HepG2 (cell line): ENCODE results near the gene TBC1D5. TPM values are rescaled to one million over a fixed set of nuclear protein-coding genes. Genes with fewer than 3 reads are reported as not detected.
A peak's percentile ranks its signal among the peaks of the same experiment; 100 is the strongest.

Experiments
- ATAC-seq: fragments of 200-7000 bp; cut with Tn5 transposase; 3 replicates; pipeline ENCODE4 v1.9.1; 2020; ENCODE audit warnings: mild to moderate bottlenecking, moderate library complexity
- BruUV-seq: library from RNA; stranded (reverse); fragments of 400-500 nt; replicated peaks from 2 replicates; lab custom pipeline; 2021; lab: Mats Ljungman, UMichigan
- CTCF ChIA-PET: fragments of 300-600 bp; formaldehyde crosslinking; extraction: SDS; loops from one replicate; lab custom pipeline; 2021; ENCODE audit warnings: low total read pairs, inconsistent platforms, low intra/inter-chr PET ratio; lab: Yijun Ruan, JAX
- POLR2A ChIA-PET: fragments of 350-600 bp; sonication (Branson Sonifier 250); formaldehyde crosslinking; loops from one replicate; lab custom pipeline; 2020; ENCODE audit warnings: antibody characterized with exemption, inconsistent platforms; lab: Yijun Ruan, JAX
- DNase-seq: peaks from one replicate; pipeline ENCODE4 v3.0.0-alpha.2; 2015; ENCODE audit warnings: low spot score
- FAIRE-seq: peaks from 3 replicates; lab custom pipeline; 2011; peaks lifted over from hg19 to GRCh38; lab: Jason Lieb, UNC
- H2AFZ ChIP-seq: one replicate; pipeline ENCODE4 v1.6.1; 2011; ENCODE audit warnings: low read length, inconsistent platforms
- H3K27ac ChIP-seq: fragments of 300-600 bp; 3 replicates; pipeline ENCODE4 v1.8.0; 2011; ENCODE audit warnings: mixed run types, mild to moderate bottlenecking, mixed read lengths, low read length, inconsistent platforms; ENCODE audit not compliant: insufficient read depth; ENCODE audit errors: extremely low read length
- H3K27me3 ChIP-seq, 2 experiments: fragments of 200-600 bp in 1 of 2; 2 replicates in 1 of 2; 3 replicates in 1 of 2; pipeline versions ENCODE4 v1.6.0 to v1.8.0; 2011; ENCODE audit warnings: low read length in 2 of 2, mild to moderate bottlenecking in 2 of 2, moderate library complexity in 2 of 2, inconsistent platforms in 1 of 2; ENCODE audit not compliant: insufficient read depth in 2 of 2, control insufficient read depth in 1 of 2
- H3K36me3 ChIP-seq, 2 experiments: fragments of 200-600 bp in 1 of 2; replicated peaks in 1 of 2; 2 replicates in 1 of 2; 3 replicates in 1 of 2; pipeline versions ENCODE4 v1.5.1 to v1.8.0; 2011; ENCODE audit warnings: low read length in 2 of 2, inconsistent platforms in 1 of 2; ENCODE audit not compliant: insufficient read depth in 2 of 2, control insufficient read depth in 1 of 2
- H3K4me1 ChIP-seq: 2 replicates; pipeline ENCODE4 v1.5.1; 2012; ENCODE audit warnings: low read length, inconsistent platforms; ENCODE audit not compliant: insufficient read depth
- H3K4me2 ChIP-seq: 2 replicates; pipeline ENCODE4 v1.6.0; 2011; ENCODE audit warnings: low read depth, low read length, inconsistent platforms
- H3K4me3 ChIP-seq, 3 experiments: fragments of 200-600 bp in 1 of 3; sonication (generic), shearing (Covaris generic) in 1 of 3; replicated peaks in 1 of 3; 2 replicates each; pipeline ENCODE4 v1.5.1; 2011 to 2016; ENCODE audit warnings: low read length in 3 of 3, inconsistent platforms in 2 of 3, low read depth in 2 of 3, mild to moderate bottlenecking in 2 of 3, control low read depth in 1 of 3, mixed read lengths in 1 of 3; ENCODE audit not compliant: insufficient read depth in 1 of 3
- H3K79me2 ChIP-seq: one replicate; pipeline ENCODE4 v1.6.1; 2011; ENCODE audit warnings: low read length, inconsistent platforms; ENCODE audit not compliant: insufficient read depth
- H3K9ac ChIP-seq: 2 replicates; pipeline ENCODE4 v1.6.0; 2011; ENCODE audit warnings: mild to moderate bottlenecking, low read depth, low read length, inconsistent platforms; ENCODE audit not compliant: insufficient read depth
- H3K9me3 ChIP-seq: 2 replicates; pipeline ENCODE4 v1.5.1; 2012; ENCODE audit warnings: mild to moderate bottlenecking, low read length
- H4K20me1 ChIP-seq: 2 replicates; pipeline ENCODE4 v1.6.0; 2011; ENCODE audit warnings: inconsistent platforms, mild to moderate bottlenecking, low read length, moderate library complexity; ENCODE audit not compliant: insufficient read depth
- AHR ChIP-seq: IDR thresholded peaks from 2 replicates; pipeline ENCODE4 v1.6.1; 2018; ENCODE audit warnings: missing genetic modification reagents, missing compliant biosample characterization
- BRCA1 ChIP-seq: sonication (generic); formaldehyde crosslinking; IDR thresholded peaks from 2 replicates; pipeline ENCODE4 v1.4.0; 2020; ENCODE audit warnings: missing genetic modification reagents
- FOXA1 ChIP-seq, 2 experiments: fragments of 450-650 bp in 1 of 2; sonication (generic) in 1 of 2; formaldehyde crosslinking in 1 of 2; IDR thresholded peaks; 2 replicates each; pipeline versions ENCODE4 v1.4.0 to v1.6.1; 2016 to 2020; ENCODE audit warnings: missing genetic modification reagents in 1 of 2
- FUBP1 ChIP-seq: sonication (generic); formaldehyde crosslinking; IDR thresholded peaks from 2 replicates; pipeline ENCODE4 v1.5.1; 2020; ENCODE audit warnings: missing genetic modification reagents, mild to moderate bottlenecking, borderline replicate concordance
- KMT2B ChIP-seq: IDR thresholded peaks from 2 replicates; pipeline ENCODE4 v1.6.1; 2016; ENCODE audit warnings: missing genetic modification reagents, missing compliant biosample characterization
- MEF2D ChIP-seq: sonication (generic); formaldehyde crosslinking; IDR thresholded peaks from 2 replicates; pipeline ENCODE4 v1.5.1; 2020; ENCODE audit warnings: mild to moderate bottlenecking, missing genetic modification reagents
- MTA1 ChIP-seq: sonication (generic); formaldehyde crosslinking; IDR thresholded peaks from 2 replicates; pipeline ENCODE4 v1.4.0; 2020; ENCODE audit warnings: missing genetic modification reagents, mild to moderate bottlenecking, borderline replicate concordance
- NFE2L2 ChIP-seq: fragments of 150-350 bp; IDR thresholded peaks from 2 replicates; pipeline ENCODE4 v1.6.1; 2014; ENCODE audit warnings: low read length
- NR2F2 ChIP-seq: IDR thresholded peaks from 2 replicates; pipeline ENCODE4 v1.6.1; 2012; ENCODE audit warnings: low read depth, inconsistent platforms, borderline replicate concordance
- SMC3 ChIP-seq: IDR thresholded peaks from 2 replicates; pipeline ENCODE4 v1.6.1; 2011; ENCODE audit warnings: low read length, improper control_type of control experiment
- ZNF121 ChIP-seq: sonication (generic); formaldehyde crosslinking; IDR thresholded peaks from 2 replicates; pipeline ENCODE4 v1.5.0; 2020; ENCODE audit warnings: mild to moderate bottlenecking, missing genetic modification reagents
- ZNF530 ChIP-seq: sonication (generic); formaldehyde crosslinking; IDR thresholded peaks from 2 replicates; pipeline ENCODE4 v1.5.0; 2020; ENCODE audit warnings: low read depth, mild to moderate bottlenecking, missing genetic modification reagents
- ZNF549 ChIP-seq: sonication (generic); formaldehyde crosslinking; IDR thresholded peaks from 2 replicates; pipeline ENCODE4 v1.5.0; 2020; ENCODE audit warnings: missing genetic modification reagents
- ZNF563 ChIP-seq: sonication (generic); formaldehyde crosslinking; IDR thresholded peaks from 2 replicates; pipeline ENCODE4 v1.8.0; 2022; ENCODE audit warnings: mild to moderate bottlenecking, moderate library complexity, missing genetic modification reagents
- ZNF577 ChIP-seq: sonication (generic); formaldehyde crosslinking; IDR thresholded peaks from 2 replicates; pipeline ENCODE4 v1.4.0; 2020; ENCODE audit warnings: mild to moderate bottlenecking, low read depth, missing genetic modification reagents, borderline replicate concordance
- ZNF83 ChIP-seq: sonication (generic); formaldehyde crosslinking; IDR thresholded peaks from 2 replicates; pipeline ENCODE4 v1.4.0; 2020; ENCODE audit warnings: missing genetic modification reagents, mild to moderate bottlenecking, borderline replicate concordance
- ZSCAN20 ChIP-seq: sonication (generic); formaldehyde crosslinking; IDR thresholded peaks from 2 replicates; pipeline ENCODE4 v1.4.0; 2020; ENCODE audit warnings: missing genetic modification reagents, mild to moderate bottlenecking, borderline replicate concordance
- WGBS: methylation state at CpG from one replicate; pipeline ENCODE4 v1.1.6; 2017; ENCODE audit warnings: low lambda C conversion rate; 5-methylcytosine and 5-hydroxymethylcytosine counted together
- in situ Hi-C: cut with HindIII; loops from 2 replicates; pipeline ENCODE4 v1.10.0; 2017; ENCODE audit warnings: low pct_unique_long_range_greater_than_20kb; ENCODE audit not compliant: extremely low pct_ligation_motif_present
- intact Hi-C: fragments of 100-400 bp; cut with micrococcal nuclease; formaldehyde crosslinking; loops from one replicate; pipeline ENCODE4 v1.10.0; 2022; ENCODE audit not compliant: unreplicated experiment
- polyA plus RNA-seq, 8 experiments: library from polyadenylated mRNA; depleted of rRNA in 3 of 8; stranded (reverse) in 7 of 8; unstranded in 1 of 8; fragments of >200 nt; fragmentation: Illumina TruSeq in 4 of 8; extraction: Trizol in 4 of 8; gene quantifications; 2 replicates each; pipeline versions ENCODE4 v1.2.1 to v1.2.3, GENCODE V29; 2011 to 2016; ENCODE audit warnings: low read depth in 4 of 8, missing spikeins in 1 of 8, mixed read lengths in 1 of 8; ENCODE audit not compliant: insufficient read depth in 1 of 8
- total RNA-seq, 5 experiments: library from RNA; depleted of rRNA; stranded (reverse); fragments of >200 nt; fragmentation: Illumina TruSeq; extraction: Trizol; gene quantifications; 2 replicates each; pipeline ENCODE4 v1.2.3, GENCODE V29; 2016; ENCODE audit warnings: low read depth in 1 of 5

TBC1D5 gene
- total and polyA plus RNA-seq, 2 of the 13 experiments (the other 11 are each of a cell fraction or from before 2014, with no cell fraction given), result 19.2 to 33.3 TPM

GRCh38 chr3:17639257-17639656 is 103.2 kb downstream of the TBC1D5 start:
- BruUV-seq, result TSS peak; percentile 61
- 95% methylated on average over 2 of the region's 2 CpGs for WGBS
- CTCF ChIA-PET, result no interaction called here

GRCh38 chr3:17638356-17638755 is 104.1 kb downstream of the TBC1D5 start:
- Histone ChIP-seq H3K4me1 (peaks cover 8% of the 10 kb centered on the region), H3K9ac (no peak overlapping the region), H3K9me3 (no peaks in the 10 kb centered on the region), H3K36me3 (no peaks in the 10 kb centered on the region), H2AFZ (no peak overlapping the region), H3K27ac (no peak overlapping the region), H4K20me1 (peaks cover 2% of the 10 kb centered on the region; the same call in 1 of the 2 replicates), H3K27me3 (no peaks in the 10 kb centered on the region), H3K4me2 (no peak overlapping the region), H3K4me3 (no peak overlapping the region), H3K79me2 (peaks cover 6% of the 10 kb centered on the region)
- FAIRE-seq (no peak), ATAC-seq (no peak), DNase-seq (no peak)
- intact Hi-C loops, result no loop called here
- in situ Hi-C loops, result no loop called here
- no TSS peak for BruUV-seq
- CTCF ChIA-PET, result no interaction called here
- POLR2A ChIA-PET, result no interaction called here
- no peak for TF ChIP-seq KMT2B
- TF ChIP-seq ZNF563, result no peak
- no peak for TF ChIP-seq MEF2D
- no peak for TF ChIP-seq FOXA1 (IDR thresholded peaks at IDR 0.05)
- TF ChIP-seq FOXA1 (CRISPR knock-in tag; IDR thresholded peaks at IDR 0.05), result no peak
- TF ChIP-seq ZNF549 (CRISPR knock-in tag), result no peak
- no peak for TF ChIP-seq AHR
- no peak for TF ChIP-seq SMC3
- TF ChIP-seq ZSCAN20 (CRISPR knock-in tag), result no peak
- no peak for TF ChIP-seq ZNF83 (CRISPR knock-in tag)
- no peak for TF ChIP-seq MTA1 (CRISPR knock-in tag)
- TF ChIP-seq ZNF121 (CRISPR knock-in tag), result no peak
- TF ChIP-seq ZNF577, result no peak
- no peak for TF ChIP-seq NR2F2

More at GRCh38 chr3:17639257-17639656, 103.2 kb downstream of the TBC1D5 start:
- peaks cover 6% of the 10 kb centered on the region for H3K79me2 ChIP-seq
- H3K4me2 ChIP-seq, result no peak overlapping the region
- ATAC-seq, result no peak
- no peaks in the 10 kb centered on the region for H3K36me3 ChIP-seq
- H2AFZ ChIP-seq, result no peak overlapping the region
- in situ Hi-C loops (no loop called here), intact Hi-C loops (no loop called here)
- H4K20me1 ChIP-seq, result peaks cover 2% of the 10 kb centered on the region; the same call in 1 of the 2 replicates
- no peaks in the 10 kb centered on the region for H3K9me3 ChIP-seq
- no peak overlapping the region for H3K4me3 ChIP-seq
- POLR2A ChIA-PET, result no interaction called here
- H3K27me3 ChIP-seq, result no peaks in the 10 kb centered on the region
- TF ChIP-seq ZNF530 (CRISPR knock-in tag) (no peak), BRCA1 (CRISPR knock-in tag) (no peak), FUBP1 (CRISPR knock-in tag) (no peak), NFE2L2 (peak; percentile 71)
- TF ChIP-seq, all 625 proteins: peak for 1
- DNase-seq (no peak), FAIRE-seq (no peak)
- Histone ChIP-seq H3K27ac (no peak overlapping the region), H3K9ac (no peak overlapping the region), H3K4me1 (peaks cover 8% of the 10 kb centered on the region)
